H9 (cell line): ENCODE data around the gene VPS13A. TPM values are rescaled to one million over a fixed set of nuclear protein-coding genes. Genes with fewer than 3 reads are reported as not detected.

Experiments
- DNase-seq: peaks from one replicate; pipeline ENCODE4 v3.0.0-alpha.2; 2017
- H2AFZ ChIP-seq: one replicate; pipeline ENCODE4 v1.6.1; 2013; ENCODE audit warnings: mild to moderate bottlenecking, low read length, control low read depth, moderate library complexity
- H2AK5ac ChIP-seq: 2 replicates; pipeline ENCODE4 v1.6.1; 2013; ENCODE audit warnings: low read length, control low read depth, mixed read lengths; ENCODE audit not compliant: insufficient read length
- H2BK120ac ChIP-seq: one replicate; pipeline ENCODE4 v1.6.1; 2013; ENCODE audit warnings: low read depth, mild to moderate bottlenecking, low read length, control low read depth, inconsistent platforms; ENCODE audit not compliant: poor library complexity, severe bottlenecking
- H2BK12ac ChIP-seq: 2 replicates; pipeline ENCODE4 v1.6.1; 2013; ENCODE audit warnings: low read length, control low read depth, mixed read lengths, low read depth; ENCODE audit not compliant: insufficient read length
- H2BK15ac ChIP-seq: 2 replicates; pipeline ENCODE4 v1.6.1; 2013; ENCODE audit warnings: low read depth, low read length, control low read depth
- H2BK20ac ChIP-seq: one replicate; pipeline ENCODE4 v1.6.1; 2013; ENCODE audit warnings: low read depth, mild to moderate bottlenecking, low read length, control low read depth, inconsistent platforms; ENCODE audit not compliant: poor library complexity, severe bottlenecking
- H2BK5ac ChIP-seq: 2 replicates; pipeline ENCODE4 v1.6.1; 2013; ENCODE audit warnings: low read length, control low read depth, mixed read lengths; ENCODE audit not compliant: insufficient read length
- H3K14ac ChIP-seq: 2 replicates; pipeline ENCODE4 v1.6.1; 2013; ENCODE audit warnings: low read length, control low read depth; ENCODE audit not compliant: insufficient read depth
- H3K18ac ChIP-seq: 2 replicates; pipeline ENCODE4 v1.6.1; 2013; ENCODE audit warnings: low read depth, mild to moderate bottlenecking, mixed read lengths, low read length, control low read depth; ENCODE audit not compliant: insufficient read length
- H3K23ac ChIP-seq: 2 replicates; pipeline ENCODE4 v1.6.1; 2013; ENCODE audit warnings: low read length, control low read depth, mixed read lengths, low read depth; ENCODE audit not compliant: insufficient read length
- H3K23me2 ChIP-seq: 2 replicates; pipeline ENCODE4 v1.6.1; 2013; ENCODE audit warnings: low read depth, mild to moderate bottlenecking, mixed read lengths, low read length, control low read depth; ENCODE audit not compliant: insufficient read length, poor library complexity, severe bottlenecking
- H3K27ac ChIP-seq: 2 replicates; pipeline ENCODE4 v1.5.1; 2013; ENCODE audit warnings: low read length, control low read depth, mixed read lengths, low read depth; ENCODE audit not compliant: insufficient read length
- H3K27me3 ChIP-seq: 2 replicates; pipeline ENCODE4 v1.6.1; 2013; ENCODE audit warnings: low read length, control low read depth, inconsistent platforms; ENCODE audit not compliant: insufficient read depth
- H3K4ac ChIP-seq: 2 replicates; pipeline ENCODE4 v1.6.1; 2013; ENCODE audit warnings: low read depth, mild to moderate bottlenecking, control low read depth, inconsistent platforms, low read length, moderate library complexity
- H3K4me1 ChIP-seq: 2 replicates; pipeline ENCODE4 v1.6.1; 2013; ENCODE audit warnings: low read length, control low read depth, inconsistent platforms; ENCODE audit not compliant: insufficient read depth
- H3K4me2 ChIP-seq: 2 replicates; pipeline ENCODE4 v1.6.1; 2013; ENCODE audit warnings: low read length, control low read depth, mixed read lengths; ENCODE audit not compliant: insufficient read length, insufficient read depth
- H3K56ac ChIP-seq: 2 replicates; pipeline ENCODE4 v1.6.1; 2013; ENCODE audit warnings: low read depth, mild to moderate bottlenecking, mixed read lengths, low read length, control low read depth; ENCODE audit not compliant: insufficient read length
- H3K79me1 ChIP-seq: 2 replicates; pipeline ENCODE4 v1.6.1; 2013; ENCODE audit warnings: low read depth, mild to moderate bottlenecking, moderate library complexity, low read length, control low read depth, inconsistent platforms; ENCODE audit not compliant: insufficient read depth, poor library complexity, severe bottlenecking
- H3K79me2 ChIP-seq: 2 replicates; pipeline ENCODE4 v1.6.1; 2013; ENCODE audit warnings: low read length, control low read depth, inconsistent platforms; ENCODE audit not compliant: insufficient read depth
- H3K9ac ChIP-seq: 2 replicates; pipeline ENCODE4 v1.6.1; 2013; ENCODE audit warnings: low read length, control low read depth, mixed read lengths; ENCODE audit not compliant: insufficient read length; ENCODE audit errors: extremely low read depth
- H3K9me3 ChIP-seq: one replicate; pipeline ENCODE4 v1.6.1; 2013; ENCODE audit warnings: low read depth, low read length, inconsistent platforms; ENCODE audit not compliant: control insufficient read depth
- H3T11ph ChIP-seq: one replicate; pipeline ENCODE4 v1.6.1; 2013; ENCODE audit warnings: mild to moderate bottlenecking, low read length, control low read depth, inconsistent platforms
- H4K20me1 ChIP-seq: one replicate; pipeline ENCODE4 v1.6.1; 2013; ENCODE audit not compliant: control insufficient read depth, insufficient read length, insufficient read depth
- H4K5ac ChIP-seq: 2 replicates; pipeline ENCODE4 v1.6.1; 2013; ENCODE audit warnings: low read depth, mild to moderate bottlenecking, mixed read lengths, low read length, control low read depth; ENCODE audit not compliant: insufficient read length
- H4K8ac ChIP-seq: replicated peaks from 2 replicates; pipeline ENCODE4 v1.6.1; 2013; ENCODE audit warnings: low read length, control low read depth, mixed read lengths, low read depth; ENCODE audit not compliant: insufficient read length
- H4K91ac ChIP-seq: 2 replicates; pipeline ENCODE4 v1.6.1; 2013; ENCODE audit warnings: low read depth, mild to moderate bottlenecking, moderate library complexity, mixed read lengths, low read length, control low read depth; ENCODE audit not compliant: insufficient read length
- H3K27ac Mint-ChIP-seq, 3 experiments: 2 replicates in 2 of 3; 3 replicates in 1 of 3; pipeline ENCODE4 v1.8.0; 2020 to 2021; ENCODE audit warnings: mixed read lengths in 3 of 3, mild to moderate bottlenecking in 1 of 3, moderate library complexity in 1 of 3
- H3K27me3 Mint-ChIP-seq: 2 replicates; pipeline ENCODE4 v1.8.0; 2021; ENCODE audit warnings: low read depth, mild to moderate bottlenecking, moderate library complexity, mixed read lengths
- H3K36me3 Mint-ChIP-seq, 3 experiments: 2 replicates in 2 of 3; 3 replicates in 1 of 3; pipeline ENCODE4 v1.8.0; 2020 to 2021; ENCODE audit warnings: low read depth in 3 of 3, mixed read lengths in 3 of 3; ENCODE audit not compliant: insufficient read depth in 1 of 3
- H3K4me1 Mint-ChIP-seq, 2 experiments: 2 replicates each; pipeline ENCODE4 v1.8.0; 2020; ENCODE audit warnings: mixed read lengths in 2 of 2
- H3K4me3 Mint-ChIP-seq, 2 experiments: 2 replicates in 1 of 2; 3 replicates in 1 of 2; pipeline ENCODE4 v1.8.0; 2020 to 2021; ENCODE audit warnings: mild to moderate bottlenecking in 2 of 2, mixed read lengths in 2 of 2, moderate library complexity in 1 of 2
- H3K9me3 Mint-ChIP-seq, 2 experiments: 2 replicates in 1 of 2; 3 replicates in 1 of 2; pipeline ENCODE4 v1.8.0; 2020; ENCODE audit warnings: mild to moderate bottlenecking in 2 of 2, mixed read lengths in 2 of 2, moderate library complexity in 1 of 2
- WGBS: extraction: QIAGEN DNeasy Blood & Tissue Kit; methylation state at CpG from one replicate; pipeline ENCODE4 v1.1.7; 2013; ENCODE audit warnings: missing lambda C conversion rate, low lambda C conversion rate, mixed read lengths; ENCODE audit not compliant: insufficient read length; ENCODE audit errors: extremely low coverage; 5-methylcytosine and 5-hydroxymethylcytosine counted together
- total RNA-seq: library from RNA; stranded (reverse); gene quantifications from 2 replicates; pipeline ENCODE4 v1.2.1, GENCODE V29; 2021
- TF ChIP-seq, protein P1 (sequence below): fragments of 200-600 bp; sonication (generic); conservative IDR thresholded peaks from 3 replicates; pipeline ENCODE4 v1.8.0; 2021; ENCODE audit warnings: antibody characterized with exemption, mild to moderate bottlenecking

Gene VPS13A
- total RNA-seq, 1 experiment from 2014 or later, result 34.0 TPM

DNA sequence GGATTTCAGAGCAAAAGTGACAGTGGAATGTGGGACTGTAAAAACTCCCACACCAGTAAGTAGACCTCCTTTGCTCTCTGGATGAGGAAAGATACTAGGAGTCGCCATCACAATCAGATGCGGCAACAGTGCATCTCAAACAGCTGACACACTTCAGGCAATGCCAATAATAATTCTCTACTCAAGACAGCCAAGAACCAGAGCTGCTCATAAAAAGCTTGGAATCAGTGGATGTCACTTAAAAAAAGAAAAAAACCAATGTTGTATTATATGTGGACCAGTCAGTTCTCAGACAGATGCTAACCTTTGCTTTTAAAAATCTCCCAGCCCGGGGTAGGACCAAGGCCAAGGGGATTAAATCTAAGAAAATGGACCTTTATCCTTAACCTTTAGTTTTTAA is 285.8 kb downstream of the VPS13A start:
- H3K18ac ChIP-seq, result no peak overlapping the region
- no peak overlapping the region for H2AFZ ChIP-seq
- no peak overlapping the region for H3K56ac ChIP-seq
- no peak overlapping the region for H4K91ac ChIP-seq
- H2BK20ac ChIP-seq, result no peak overlapping the region
- no peaks in the 10 kb centered on the region for H3K79me2 ChIP-seq
- no peaks in the 10 kb centered on the region for H3K27me3 ChIP-seq
- no peak overlapping the region for H4K8ac ChIP-seq
- H3K27ac Mint-ChIP-seq, result no peak overlapping the region
- no peak overlapping the region for H3T11ph ChIP-seq
- TF ChIP-seq, protein P1, sequence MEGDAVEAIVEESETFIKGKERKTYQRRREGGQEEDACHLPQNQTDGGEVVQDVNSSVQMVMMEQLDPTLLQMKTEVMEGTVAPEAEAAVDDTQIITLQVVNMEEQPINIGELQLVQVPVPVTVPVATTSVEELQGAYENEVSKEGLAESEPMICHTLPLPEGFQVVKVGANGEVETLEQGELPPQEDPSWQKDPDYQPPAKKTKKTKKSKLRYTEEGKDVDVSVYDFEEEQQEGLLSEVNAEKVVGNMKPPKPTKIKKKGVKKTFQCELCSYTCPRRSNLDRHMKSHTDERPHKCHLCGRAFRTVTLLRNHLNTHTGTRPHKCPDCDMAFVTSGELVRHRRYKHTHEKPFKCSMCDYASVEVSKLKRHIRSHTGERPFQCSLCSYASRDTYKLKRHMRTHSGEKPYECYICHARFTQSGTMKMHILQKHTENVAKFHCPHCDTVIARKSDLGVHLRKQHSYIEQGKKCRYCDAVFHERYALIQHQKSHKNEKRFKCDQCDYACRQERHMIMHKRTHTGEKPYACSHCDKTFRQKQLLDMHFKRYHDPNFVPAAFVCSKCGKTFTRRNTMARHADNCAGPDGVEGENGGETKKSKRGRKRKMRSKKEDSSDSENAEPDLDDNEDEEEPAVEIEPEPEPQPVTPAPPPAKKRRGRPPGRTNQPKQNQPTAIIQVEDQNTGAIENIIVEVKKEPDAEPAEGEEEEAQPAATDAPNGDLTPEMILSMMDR, result no peak
- no peaks in the 10 kb centered on the region; the same call in 1 of the 2 replicates for H3K4me1 ChIP-seq
- no peak overlapping the region for H4K5ac ChIP-seq
- H3K79me1 ChIP-seq, result no peaks in the 10 kb centered on the region
- no peak overlapping the region for H2BK120ac ChIP-seq
- H3K23me2 ChIP-seq, result no peaks in the 10 kb centered on the region
- no CpG with 5 or more reads among the region's 3 CpGs for WGBS
- no peak overlapping the region for H2BK12ac ChIP-seq
- H3K23ac ChIP-seq, result no peak overlapping the region
- H3K9me3 ChIP-seq, result no peaks in the 10 kb centered on the region
- H3K4ac ChIP-seq, result no peak overlapping the region
- no peak overlapping the region for H3K4me2 ChIP-seq
- no peak overlapping the region for H2BK15ac ChIP-seq
- H2AK5ac ChIP-seq, result no peak overlapping the region
- no peaks in the 10 kb centered on the region for H3K36me3 Mint-ChIP-seq
- peaks cover 31 to 32% of the 10 kb centered on the region in 2 experiments for H3K4me1 Mint-ChIP-seq
- no peaks in the 10 kb centered on the region for H4K20me1 ChIP-seq
- no peak overlapping the region for H3K9ac ChIP-seq
- no peak for DNase-seq
- no peak overlapping the region for H3K14ac ChIP-seq
- peaks cover 0 to 2% of the 10 kb centered on the region in 2 experiments; a peak in 1 of 5 replicates for H3K9me3 Mint-ChIP-seq
- no peak overlapping the region for H3K4me3 Mint-ChIP-seq
- no peaks in the 10 kb centered on the region; the same call in 1 of the 2 replicates for H3K27me3 Mint-ChIP-seq
- H2BK5ac ChIP-seq, result no peak overlapping the region
- no peak overlapping the region for H3K27ac ChIP-seq
